Naive thymus-derived CD4-positive, alpha-beta T cell (primary cell): ENCODE results near the gene CCT8L2. TPM values are rescaled to one million over a fixed set of nuclear protein-coding genes. Genes with fewer than 3 reads are reported as not detected.
"Not testable (repeated sequence)": the region's sequence is repeated elsewhere in the genome, so short reads cannot be mapped to it uniquely, and the experiment has no call there.

Experiments used
- ATAC-seq: fragments of 150-1000 bp; cut with Tn5 transposase; 2 replicates; pipeline ENCODE4 v1.10.0; 2021; ENCODE audit warnings: mild to moderate bottlenecking, moderate library complexity
- CTCF ChIA-PET: fragments of 350-600 bp; sonication (Branson Sonifier 250); formaldehyde crosslinking; loops from one replicate; lab custom pipeline; 2021; ENCODE audit warnings: antibody characterized with exemption; lab: Charles Lee
- POLR2A ChIA-PET: fragments of 350-600 bp; sonication (Branson Sonifier 250); formaldehyde crosslinking; loops from one replicate; lab custom pipeline; 2021; ENCODE audit warnings: antibody characterized with exemption, inconsistent platforms; lab: Charles Lee
- DNase-seq, 9 donors: peaks; one replicate each; pipeline versions ENCODE4 v3.0.0 to v3.0.0-alpha.2; 2020 to 2022; ENCODE audit warnings: mixed read lengths in 1 of 9
- H3K27ac ChIP-seq: one replicate; pipeline ENCODE4 v1.7.0; 2013; ENCODE audit warnings: mild to moderate bottlenecking, low read depth, low read length, moderate library complexity
- H3K27me3 ChIP-seq, 2 donors: one replicate each; pipeline ENCODE4 v1.7.0; 2013; ENCODE audit warnings: low read length in 2 of 2, mild to moderate bottlenecking in 2 of 2, moderate library complexity in 2 of 2; ENCODE audit not compliant: control insufficient read depth in 2 of 2, insufficient read depth in 2 of 2
- H3K36me3 ChIP-seq, 3 experiments: 1 replicate in 2 of 3; 2 replicates in 1 of 3; pipeline ENCODE4 v1.7.0; 2013; ENCODE audit warnings: low read length in 3 of 3, mild to moderate bottlenecking in 3 of 3, moderate library complexity in 1 of 3; ENCODE audit not compliant: insufficient read depth in 3 of 3, control insufficient read depth in 2 of 3
- H3K4me1 ChIP-seq, 2 donors: one replicate each; pipeline ENCODE4 v1.7.0; 2013; ENCODE audit warnings: low read length in 2 of 2, mild to moderate bottlenecking in 2 of 2, moderate library complexity in 1 of 2; ENCODE audit not compliant: control insufficient read depth in 2 of 2, insufficient read depth in 2 of 2
- H3K4me3 ChIP-seq: 2 replicates; pipeline ENCODE4 v1.7.0; 2013; ENCODE audit warnings: mild to moderate bottlenecking, low read length
- H3K9me3 ChIP-seq, 3 experiments: 1 replicate in 2 of 3; 2 replicates in 1 of 3; pipeline ENCODE4 v1.7.0; 2013; ENCODE audit warnings: low read length in 3 of 3; ENCODE audit not compliant: control insufficient read depth in 2 of 3
- H3K27ac Mint-ChIP-seq, 9 donors: one replicate each; pipeline ENCODE4 v1.8.0; 2020 to 2022; ENCODE audit warnings: mixed read lengths in 9 of 9, mild to moderate bottlenecking in 8 of 9, moderate library complexity in 5 of 9, inconsistent platforms in 2 of 9
- H3K27me3 Mint-ChIP-seq, 5 donors: one replicate each; pipeline ENCODE4 v1.8.0; 2021 to 2022; ENCODE audit warnings: mixed read lengths in 5 of 5, mild to moderate bottlenecking in 1 of 5
- H3K36me3 Mint-ChIP-seq, 5 donors: one replicate each; pipeline ENCODE4 v1.8.0; 2020 to 2022; ENCODE audit warnings: mixed read lengths in 5 of 5, mild to moderate bottlenecking in 3 of 5, inconsistent platforms in 1 of 5
- H3K4me1 Mint-ChIP-seq, 7 donors: one replicate each; pipeline ENCODE4 v1.8.0; 2020 to 2022; ENCODE audit warnings: mixed read lengths in 7 of 7, mild to moderate bottlenecking in 3 of 7, inconsistent platforms in 1 of 7
- H3K4me3 Mint-ChIP-seq, 10 donors: one replicate each; pipeline ENCODE4 v1.8.0; 2020 to 2022; ENCODE audit warnings: mild to moderate bottlenecking in 10 of 10, mixed read lengths in 10 of 10, moderate library complexity in 6 of 10, inconsistent platforms in 2 of 10
- H3K9me3 Mint-ChIP-seq, 11 donors: one replicate each; pipeline ENCODE4 v1.8.0; 2020 to 2022; ENCODE audit warnings: mixed read lengths in 11 of 11, mild to moderate bottlenecking in 4 of 11, inconsistent platforms in 1 of 11, moderate library complexity in 1 of 11
- intact Hi-C, 2 donors: fragments of 100-400 bp; cut with micrococcal nuclease; formaldehyde crosslinking; loops; one replicate each; pipeline ENCODE4 v1.15.1; 2023
- polyA plus RNA-seq, 2 donors: library from polyadenylated mRNA; unstranded; fragments of 300-500 nt; fragmentation: Illumina TruSeq; gene quantifications; one replicate each; pipeline ENCODE4 v1.2.3, GENCODE V29; 2021
- total RNA-seq, 6 experiments: library from RNA in 5 of 6; stranded (reverse) in 5 of 6; gene quantifications; 1 replicate in 5 of 6; 2 replicates in 1 of 6; pipeline ENCODE4 v1.2.3 and lab custom pipeline; 2021 to 2026

Gene CCT8L2, protein sequence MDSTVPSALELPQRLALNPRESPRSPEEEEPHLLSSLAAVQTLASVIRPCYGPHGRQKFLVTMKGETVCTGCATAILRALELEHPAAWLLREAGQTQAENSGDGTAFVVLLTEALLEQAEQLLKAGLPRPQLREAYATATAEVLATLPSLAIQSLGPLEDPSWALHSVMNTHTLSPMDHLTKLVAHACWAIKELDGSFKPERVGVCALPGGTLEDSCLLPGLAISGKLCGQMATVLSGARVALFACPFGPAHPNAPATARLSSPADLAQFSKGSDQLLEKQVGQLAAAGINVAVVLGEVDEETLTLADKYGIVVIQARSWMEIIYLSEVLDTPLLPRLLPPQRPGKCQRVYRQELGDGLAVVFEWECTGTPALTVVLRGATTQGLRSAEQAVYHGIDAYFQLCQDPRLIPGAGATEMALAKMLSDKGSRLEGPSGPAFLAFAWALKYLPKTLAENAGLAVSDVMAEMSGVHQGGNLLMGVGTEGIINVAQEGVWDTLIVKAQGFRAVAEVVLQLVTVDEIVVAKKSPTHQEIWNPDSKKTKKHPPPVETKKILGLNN
- total RNA-seq (not detected), polyA plus RNA-seq (not detected), total RNA-seq (lab: John Stamatoyannopoulos, UW) (not detected)

DNA sequence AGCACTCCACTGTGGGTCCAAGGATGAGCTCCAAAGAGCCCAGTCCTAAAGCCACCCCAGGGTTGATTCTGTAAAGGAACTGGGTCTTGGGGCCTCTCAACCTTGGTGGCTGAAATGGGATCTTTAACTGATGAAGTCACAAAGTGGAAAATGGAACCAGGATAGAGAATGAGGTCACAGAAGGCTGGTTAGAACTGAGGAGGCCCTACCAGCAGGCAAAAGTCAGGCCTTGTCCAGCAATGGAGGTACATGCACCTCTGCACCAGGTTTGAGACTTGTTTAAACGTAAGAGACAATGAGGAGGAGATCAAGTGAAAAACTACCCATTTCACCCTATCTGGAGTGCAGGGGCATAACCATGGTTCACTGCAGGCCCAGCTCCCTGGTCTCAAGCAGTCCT lies at the start of gene CCT8L2:
Gene CCT8L2, minus strand, starts transcription at position 101 of the 400 bp plus-strand sequence. CDS start 260 bp downstream, outside the sequence.
- H3K9me3 ChIP-seq, ATAC-seq, H3K9me3 Mint-ChIP-seq, H3K27ac Mint-ChIP-seq, H3K36me3 ChIP-seq, H3K4me3 ChIP-seq, CTCF ChIA-PET, H3K4me1 ChIP-seq, DNase-seq, H3K4me3 Mint-ChIP-seq, H3K36me3 Mint-ChIP-seq, POLR2A ChIA-PET, H3K4me1 Mint-ChIP-seq, intact Hi-C loops, H3K27me3 ChIP-seq, H3K27ac ChIP-seq: not testable (repeated sequence)
- H3K27me3 Mint-ChIP-seq: peaks cover 0 to 28% (median 11%) of the 10 kb centered on the region in 5 donors

DNA sequence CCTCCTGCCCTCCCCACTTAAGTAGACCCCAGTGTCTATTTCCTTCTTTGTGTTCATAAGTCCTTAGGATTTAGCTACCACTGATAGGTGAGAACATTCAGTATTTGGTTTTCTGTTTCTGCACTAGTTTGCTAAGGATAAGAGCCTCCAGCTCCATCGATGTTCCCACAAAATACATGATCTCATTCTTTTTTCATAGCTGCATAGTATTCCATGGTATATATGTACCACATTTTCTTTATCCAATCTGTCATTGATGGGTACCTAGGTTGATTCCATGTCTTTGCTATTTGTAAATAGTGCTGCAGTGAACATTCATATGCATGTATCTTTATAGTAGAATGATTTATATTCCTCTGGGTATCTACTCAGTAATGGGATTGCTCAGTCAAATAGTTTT lies 42.8 kb upstream of the CCT8L2 start:
- DNase-seq, H3K9me3 Mint-ChIP-seq, H3K27ac Mint-ChIP-seq, H3K4me3 Mint-ChIP-seq, H3K4me1 ChIP-seq, H3K4me3 ChIP-seq, POLR2A ChIA-PET, H3K9me3 ChIP-seq, intact Hi-C loops, ATAC-seq, H3K27me3 ChIP-seq, CTCF ChIA-PET, H3K36me3 ChIP-seq, H3K36me3 Mint-ChIP-seq, H3K27me3 Mint-ChIP-seq, H3K4me1 Mint-ChIP-seq, H3K27ac ChIP-seq: not testable (repeated sequence)

DNA sequence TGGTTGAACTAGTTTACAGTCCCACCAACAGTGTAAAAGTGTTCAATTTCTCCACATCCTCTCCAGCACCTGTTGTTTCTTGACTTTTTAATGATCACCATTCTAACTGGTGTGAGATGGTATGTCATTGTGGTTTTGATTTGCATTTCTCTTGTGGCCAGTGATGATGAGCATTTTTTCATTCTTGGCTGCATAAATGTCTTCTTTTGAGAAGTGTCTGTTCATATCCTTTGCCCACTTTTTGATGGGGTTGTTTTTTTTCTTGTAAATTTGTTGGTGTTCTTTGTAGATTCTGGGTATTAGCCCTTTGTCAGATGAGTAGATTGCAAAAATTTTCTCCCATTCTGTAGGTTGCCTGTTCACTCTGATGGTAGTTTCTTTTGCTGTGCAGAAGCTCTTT lies 41.5 kb upstream of the CCT8L2 start:
- H3K27me3 ChIP-seq, POLR2A ChIA-PET, H3K9me3 Mint-ChIP-seq, ATAC-seq, H3K4me1 Mint-ChIP-seq, intact Hi-C loops, H3K4me3 ChIP-seq, H3K27me3 Mint-ChIP-seq, DNase-seq, H3K9me3 ChIP-seq, H3K4me3 Mint-ChIP-seq, H3K27ac ChIP-seq, H3K36me3 ChIP-seq, H3K4me1 ChIP-seq, H3K36me3 Mint-ChIP-seq, CTCF ChIA-PET, H3K27ac Mint-ChIP-seq: not testable (repeated sequence)

DNA sequence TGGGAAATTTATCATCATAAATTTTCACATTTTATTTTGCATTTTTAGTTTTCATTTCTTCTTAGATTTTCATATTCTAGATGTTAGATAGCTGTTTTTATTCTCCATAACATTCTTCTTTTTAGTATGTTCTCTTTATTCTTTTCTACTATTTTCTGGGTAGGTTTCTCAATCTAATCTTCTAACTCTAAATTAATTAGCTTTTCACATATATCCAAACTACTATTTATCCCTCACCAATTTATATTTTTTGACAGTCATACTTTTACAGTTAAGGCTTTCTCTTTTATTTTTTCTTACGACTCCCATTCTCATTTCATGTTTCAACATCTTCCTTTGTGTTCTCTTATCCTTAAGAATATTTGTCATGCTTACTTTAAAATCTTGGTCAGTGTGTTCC lies 35.9 kb upstream of the CCT8L2 start:
- DNase-seq, H3K9me3 ChIP-seq, H3K4me1 Mint-ChIP-seq, H3K9me3 Mint-ChIP-seq, POLR2A ChIA-PET, H3K27ac ChIP-seq, intact Hi-C loops, H3K4me3 Mint-ChIP-seq, H3K27ac Mint-ChIP-seq, H3K4me3 ChIP-seq, H3K36me3 Mint-ChIP-seq, CTCF ChIA-PET, H3K36me3 ChIP-seq, ATAC-seq, H3K4me1 ChIP-seq, H3K27me3 ChIP-seq: not testable (repeated sequence)
- H3K27me3 Mint-ChIP-seq: peaks cover 0 to 12% (median 0%) of the 10 kb centered on the region in 5 donors

DNA sequence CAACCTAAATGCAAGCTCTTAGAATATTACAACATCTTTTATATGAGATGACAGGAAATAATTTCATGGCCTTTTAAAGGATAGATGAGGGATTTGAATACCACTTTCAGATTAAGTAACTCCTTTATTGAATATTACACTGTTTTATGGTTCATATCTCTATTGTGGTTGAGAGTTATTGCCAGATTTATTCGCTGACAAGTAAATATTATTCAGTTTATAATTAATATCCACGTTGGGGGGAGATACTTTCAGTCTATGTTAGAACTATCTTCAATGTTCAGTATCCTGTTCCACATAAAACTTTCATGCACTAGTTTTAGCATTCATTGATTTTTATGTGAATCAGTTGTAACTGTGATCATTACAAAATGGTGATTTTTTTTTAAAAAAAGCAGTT lies 32.4 kb upstream of the CCT8L2 start:
- POLR2A ChIA-PET, H3K36me3 Mint-ChIP-seq: not testable (repeated sequence)

DNA sequence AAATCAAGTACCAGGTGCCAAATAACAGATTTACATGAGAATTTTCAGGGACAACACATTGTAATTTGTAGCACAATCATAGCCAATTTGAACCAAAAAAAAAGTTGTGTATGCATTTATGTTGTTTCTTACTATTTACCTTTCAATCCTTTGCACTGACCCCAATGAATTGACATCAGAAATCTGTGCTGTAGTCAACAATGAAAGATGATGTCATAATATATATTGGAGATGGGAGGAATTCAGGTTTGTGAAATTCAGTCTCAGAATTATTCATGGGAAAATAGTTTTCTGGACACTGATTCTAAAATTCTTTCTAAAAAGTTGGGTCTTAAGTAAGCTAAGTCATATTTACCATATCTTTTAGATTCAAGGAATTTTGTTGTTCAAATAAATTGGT lies 31.0 kb upstream of the CCT8L2 start:
- H3K4me1 Mint-ChIP-seq, H3K36me3 ChIP-seq, H3K27me3 ChIP-seq, H3K27ac Mint-ChIP-seq, ATAC-seq, H3K4me3 ChIP-seq, intact Hi-C loops, H3K4me3 Mint-ChIP-seq, H3K27ac ChIP-seq, H3K9me3 Mint-ChIP-seq, H3K4me1 ChIP-seq, CTCF ChIA-PET, POLR2A ChIA-PET, DNase-seq, H3K9me3 ChIP-seq, H3K36me3 Mint-ChIP-seq: not testable (repeated sequence)
- H3K27me3 Mint-ChIP-seq: peaks cover 0 to 13% (median 3%) of the 10 kb centered on the region in 5 donors

More for the DNA sequence above, 32.4 kb upstream of the CCT8L2 start:
- H3K27me3 ChIP-seq, H3K4me1 ChIP-seq, intact Hi-C loops, H3K4me3 Mint-ChIP-seq, H3K27ac Mint-ChIP-seq, H3K36me3 ChIP-seq, H3K27ac ChIP-seq, H3K4me1 Mint-ChIP-seq, H3K4me3 ChIP-seq, DNase-seq, ATAC-seq, CTCF ChIA-PET, H3K9me3 Mint-ChIP-seq, H3K9me3 ChIP-seq: not testable (repeated sequence)
- peaks cover 0 to 13% (median 0%) of the 10 kb centered on the region in 5 donors for H3K27me3 Mint-ChIP-seq

DNA sequence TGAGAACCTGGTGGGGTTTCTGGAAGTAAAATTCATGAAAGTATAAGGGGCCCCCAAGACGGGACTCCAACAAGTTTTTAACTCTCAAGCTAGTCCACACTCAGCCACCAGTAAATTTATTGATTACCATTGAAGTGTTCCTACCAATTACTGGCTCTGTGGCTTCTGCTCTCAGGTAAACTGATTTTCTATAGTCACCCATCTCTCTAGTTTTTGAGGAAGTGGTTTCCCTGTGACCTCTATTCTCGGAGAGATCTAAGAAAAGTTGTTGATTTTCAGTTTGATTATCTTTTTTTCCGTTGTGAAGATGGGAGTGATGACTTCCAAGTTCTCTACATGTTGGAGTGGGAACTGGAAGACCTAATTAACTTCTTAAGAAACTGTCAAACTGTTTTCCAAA lies 24.9 kb upstream of the CCT8L2 start:
- H3K4me1 Mint-ChIP-seq, H3K4me3 ChIP-seq, DNase-seq, ATAC-seq, H3K9me3 Mint-ChIP-seq, CTCF ChIA-PET, H3K36me3 ChIP-seq, H3K27ac Mint-ChIP-seq, H3K4me1 ChIP-seq, intact Hi-C loops, H3K27ac ChIP-seq, H3K9me3 ChIP-seq, H3K27me3 ChIP-seq, POLR2A ChIA-PET, H3K36me3 Mint-ChIP-seq: not testable (repeated sequence)
- Mint-ChIP-seq H3K4me3 (peak overlapping the region in 1 of 10 donors; percentile 30), H3K27me3 (peaks cover 1 to 22% (median 10%) of the 10 kb centered on the region in 5 donors)
